Large intestine (tissue), 3 donors: Measurements from ENCODE around the gene EGFR. TPM values are rescaled to one million over a fixed set of nuclear protein-coding genes. Genes with fewer than 3 reads are reported as not detected.

ENCODE experiments used
- DNase-seq, 2 donors: peaks; one replicate each; pipeline versions ENCODE4 v3.0.0 to v3.0.0-alpha.2; 2013
- H3K27ac ChIP-seq: one replicate; pipeline ENCODE4 v1.5.1; 2013; ENCODE audit warnings: low read length
- H3K27me3 ChIP-seq: 2 replicates; pipeline ENCODE4 v1.6.1; 2013; ENCODE audit warnings: low read length; ENCODE audit not compliant: control insufficient read depth, insufficient read depth
- H3K36me3 ChIP-seq: 2 replicates; pipeline ENCODE4 v1.6.1; 2013; ENCODE audit warnings: low read length; ENCODE audit not compliant: control insufficient read depth, insufficient read depth
- H3K4me1 ChIP-seq: one replicate; pipeline ENCODE4 v1.6.1; 2013; ENCODE audit warnings: low read length; ENCODE audit not compliant: control insufficient read depth, insufficient read depth
- H3K4me3 ChIP-seq: one replicate; pipeline ENCODE4 v1.5.1; 2013; ENCODE audit warnings: low read length
- H3K9me3 ChIP-seq: one replicate; pipeline ENCODE4 v1.6.1; 2013; ENCODE audit warnings: mild to moderate bottlenecking, low read depth, low read length, moderate library complexity; ENCODE audit not compliant: control insufficient read depth
- WGBS: methylation state at CpG from one replicate; pipeline ENCODE4 v1.1.5; 2013; ENCODE audit warnings: low lambda C conversion rate; ENCODE audit not compliant: insufficient coverage; 5-methylcytosine and 5-hydroxymethylcytosine counted together
- polyA plus RNA-seq: library from polyadenylated mRNA; unstranded; fragments of 120-200 nt; gene quantifications from one replicate; pipeline ENCODE4 v1.2.1, GENCODE V29; 2013

EGFR gene
- polyA plus RNA-seq, 1 donor: 22.9 TPM

DNA sequence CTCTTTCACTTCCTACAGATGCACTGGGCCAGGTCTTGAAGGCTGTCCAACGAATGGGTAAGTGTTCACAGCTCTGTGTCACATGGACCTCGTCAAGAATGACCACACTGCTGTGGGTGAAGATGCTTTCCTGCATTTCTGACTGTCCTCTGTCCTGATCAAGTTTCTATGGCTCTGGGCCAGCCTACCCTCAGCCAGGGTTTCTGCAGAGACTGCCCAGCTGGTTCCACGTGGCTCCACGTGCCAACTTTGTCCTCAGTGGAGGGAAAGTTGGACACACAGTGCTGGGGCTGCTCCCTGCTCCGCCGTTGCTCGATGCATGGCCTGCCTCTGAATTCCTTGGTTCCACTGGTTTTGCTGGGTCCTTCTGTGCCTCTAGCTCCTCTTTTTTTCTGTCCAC, 152.3 kb downstream of the EGFR start:
- no peak overlapping the region for H3K4me3 ChIP-seq
- no peaks in the 10 kb centered on the region for H3K9me3 ChIP-seq
- H3K36me3 ChIP-seq: peaks cover 72% of the 10 kb centered on the region
- H3K27me3 ChIP-seq: no peaks in the 10 kb centered on the region
- no peak for DNase-seq
- no CpG with 5 or more reads among the region's 7 CpGs for WGBS
- no peaks in the 10 kb centered on the region for H3K4me1 ChIP-seq
- no peak overlapping the region for H3K27ac ChIP-seq

DNA sequence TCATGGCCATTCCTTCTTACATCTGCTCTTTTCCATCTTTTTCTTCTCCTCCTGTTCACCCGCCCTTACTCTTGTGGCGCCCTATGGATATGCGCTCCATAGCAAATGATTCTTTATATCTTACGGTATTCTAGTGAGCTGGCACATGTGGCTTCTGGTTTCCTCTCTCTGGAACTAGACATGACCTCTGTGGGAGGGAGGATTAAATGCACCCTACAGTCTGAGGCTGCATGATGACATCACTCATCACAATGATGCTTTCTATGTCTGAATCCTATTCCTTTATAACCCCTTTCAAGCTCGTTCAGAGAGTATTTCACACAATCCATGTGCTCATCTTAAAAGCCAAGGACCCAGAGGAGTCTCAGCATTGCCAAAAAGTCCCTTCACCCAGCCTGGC, 153.3 kb downstream of the EGFR start:
- no peaks in the 10 kb centered on the region for H3K9me3 ChIP-seq
- H3K27me3 ChIP-seq: no peaks in the 10 kb centered on the region
- no peak overlapping the region for H3K27ac ChIP-seq
- WGBS: no CpG with 5 or more reads among the region's 5 CpGs
- H3K36me3 ChIP-seq: peaks cover 70% of the 10 kb centered on the region
- H3K4me1 ChIP-seq: peaks cover 3% of the 10 kb centered on the region
- no peak overlapping the region for H3K4me3 ChIP-seq
- DNase-seq: no peak

DNA sequence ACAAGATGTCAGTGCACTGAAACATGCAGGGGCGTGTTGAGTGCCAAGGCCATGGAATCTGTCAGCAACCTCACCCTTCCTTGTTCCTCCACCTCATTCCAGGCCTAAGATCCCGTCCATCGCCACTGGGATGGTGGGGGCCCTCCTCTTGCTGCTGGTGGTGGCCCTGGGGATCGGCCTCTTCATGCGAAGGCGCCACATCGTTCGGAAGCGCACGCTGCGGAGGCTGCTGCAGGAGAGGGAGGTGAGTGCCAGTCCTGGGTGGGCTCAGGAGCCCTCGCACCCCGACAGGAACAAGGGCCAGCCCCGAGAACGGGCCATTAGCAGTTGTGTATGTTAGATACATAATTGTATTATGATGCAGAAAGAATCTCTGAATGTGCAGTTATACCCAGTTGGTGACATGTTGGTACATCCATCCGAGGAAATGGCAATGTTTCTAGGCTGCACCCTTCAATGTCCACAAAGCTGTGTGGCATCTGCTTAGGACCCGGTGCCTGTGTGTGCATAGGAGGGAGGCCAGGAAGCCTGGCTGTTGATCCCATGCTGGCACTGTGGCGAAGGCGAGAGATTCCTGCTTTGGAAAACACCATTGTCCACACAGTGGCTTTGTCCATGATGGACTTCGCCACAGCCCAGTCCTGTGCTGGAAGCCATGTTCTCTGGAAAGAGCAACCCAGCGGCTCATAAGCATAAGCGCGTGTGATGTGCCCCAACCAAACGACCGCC, 154.2 kb downstream of the EGFR start:
- DNase-seq: no peak
- Histone ChIP-seq H3K4me3 (no peak overlapping the region), H3K27ac (no peak overlapping the region), H3K27me3 (no peaks in the 10 kb centered on the region), H3K36me3 (peaks cover 72% of the 10 kb centered on the region), H3K4me1 (peaks cover 12% of the 10 kb centered on the region), H3K9me3 (no peaks in the 10 kb centered on the region)
- WGBS: 92% methylated on average over 4 of the region's 25 CpGs

DNA sequence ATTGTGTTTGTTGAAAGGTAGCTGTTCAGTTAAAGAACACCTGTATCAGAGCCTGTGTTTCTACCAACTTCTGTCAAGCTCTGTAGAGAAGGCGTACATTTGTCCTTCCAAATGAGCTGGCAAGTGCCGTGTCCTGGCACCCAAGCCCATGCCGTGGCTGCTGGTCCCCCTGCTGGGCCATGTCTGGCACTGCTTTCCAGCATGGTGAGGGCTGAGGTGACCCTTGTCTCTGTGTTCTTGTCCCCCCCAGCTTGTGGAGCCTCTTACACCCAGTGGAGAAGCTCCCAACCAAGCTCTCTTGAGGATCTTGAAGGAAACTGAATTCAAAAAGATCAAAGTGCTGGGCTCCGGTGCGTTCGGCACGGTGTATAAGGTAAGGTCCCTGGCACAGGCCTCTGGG, 154.9 kb downstream of the EGFR start:
- Histone ChIP-seq H3K4me1 (peaks cover 18% of the 10 kb centered on the region), H3K36me3 (peaks cover 72% of the 10 kb centered on the region), H3K9me3 (no peaks in the 10 kb centered on the region), H3K27ac (no peak overlapping the region), H3K27me3 (no peaks in the 10 kb centered on the region), H3K4me3 (no peak overlapping the region)
- WGBS: no CpG with 5 or more reads among the region's 7 CpGs
- no peak for DNase-seq

DNA sequence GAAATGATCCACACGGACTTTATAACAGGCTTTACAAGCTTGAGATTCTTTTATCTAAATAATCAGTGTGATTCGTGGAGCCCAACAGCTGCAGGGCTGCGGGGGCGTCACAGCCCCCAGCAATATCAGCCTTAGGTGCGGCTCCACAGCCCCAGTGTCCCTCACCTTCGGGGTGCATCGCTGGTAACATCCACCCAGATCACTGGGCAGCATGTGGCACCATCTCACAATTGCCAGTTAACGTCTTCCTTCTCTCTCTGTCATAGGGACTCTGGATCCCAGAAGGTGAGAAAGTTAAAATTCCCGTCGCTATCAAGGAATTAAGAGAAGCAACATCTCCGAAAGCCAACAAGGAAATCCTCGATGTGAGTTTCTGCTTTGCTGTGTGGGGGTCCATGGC, 155.6 kb downstream of the EGFR start:
- H3K27me3 ChIP-seq: no peaks in the 10 kb centered on the region
- H3K4me3 ChIP-seq: no peak overlapping the region
- peaks cover 26% of the 10 kb centered on the region for H3K4me1 ChIP-seq
- no peak overlapping the region for H3K27ac ChIP-seq
- DNase-seq: no peak
- no peaks in the 10 kb centered on the region for H3K9me3 ChIP-seq
- 100% methylated on average over 1 of the region's 12 CpGs for WGBS
- peaks cover 69% of the 10 kb centered on the region for H3K36me3 ChIP-seq

DNA sequence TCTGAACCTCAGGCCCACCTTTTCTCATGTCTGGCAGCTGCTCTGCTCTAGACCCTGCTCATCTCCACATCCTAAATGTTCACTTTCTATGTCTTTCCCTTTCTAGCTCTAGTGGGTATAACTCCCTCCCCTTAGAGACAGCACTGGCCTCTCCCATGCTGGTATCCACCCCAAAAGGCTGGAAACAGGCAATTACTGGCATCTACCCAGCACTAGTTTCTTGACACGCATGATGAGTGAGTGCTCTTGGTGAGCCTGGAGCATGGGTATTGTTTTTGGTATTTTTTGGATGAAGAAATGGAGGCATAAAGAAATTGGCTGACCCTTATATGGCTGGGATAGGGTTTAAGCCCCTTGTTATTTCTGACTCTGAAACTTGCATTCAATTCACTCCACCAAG, 156.0 kb downstream of the EGFR start:
- Histone ChIP-seq H3K36me3 (peaks cover 65% of the 10 kb centered on the region), H3K9me3 (no peaks in the 10 kb centered on the region)
- no peak for DNase-seq

DNA sequence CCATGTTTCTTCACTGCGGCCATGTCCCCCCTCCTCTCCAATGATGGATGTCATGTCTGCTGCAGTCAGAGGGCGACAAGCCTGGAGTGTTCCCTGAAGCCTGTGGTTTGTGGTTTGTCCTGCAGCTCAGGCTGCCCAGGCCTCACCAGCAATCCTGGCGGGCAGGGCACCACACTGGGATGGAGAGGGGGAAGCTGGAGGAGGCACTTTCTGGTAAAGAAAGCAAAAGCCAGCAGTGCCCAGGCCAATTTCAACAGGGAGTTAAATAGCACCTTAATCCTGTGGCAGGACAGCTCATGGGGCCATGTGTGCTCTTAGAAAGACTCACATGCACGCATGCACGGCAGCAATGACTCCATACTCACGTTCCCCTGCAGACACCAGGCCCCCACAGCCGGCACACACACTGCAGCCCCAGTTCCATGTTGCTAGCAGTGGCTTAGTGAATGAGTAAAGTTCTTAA, 158.3 kb downstream of the EGFR start:
- H3K4me1 ChIP-seq: peaks cover 50% of the 10 kb centered on the region
- no peaks in the 10 kb centered on the region for H3K9me3 ChIP-seq
- no peak overlapping the region for H3K4me3 ChIP-seq
- no peaks in the 10 kb centered on the region for H3K27me3 ChIP-seq
- WGBS: no CpG with 5 or more reads among the region's 7 CpGs
- no peak for DNase-seq
- peaks cover 44% of the 10 kb centered on the region for H3K36me3 ChIP-seq
- peak overlapping the region; percentile 97 for H3K27ac ChIP-seq

More for the DNA sequence above, 156.0 kb downstream of the EGFR start:
- H3K27me3 ChIP-seq: no peaks in the 10 kb centered on the region
- H3K4me3 ChIP-seq: no peak overlapping the region
- no peak overlapping the region for H3K27ac ChIP-seq
- peaks cover 30% of the 10 kb centered on the region for H3K4me1 ChIP-seq
- WGBS: no CpG with 5 or more reads among the region's 1 CpG

DNA sequence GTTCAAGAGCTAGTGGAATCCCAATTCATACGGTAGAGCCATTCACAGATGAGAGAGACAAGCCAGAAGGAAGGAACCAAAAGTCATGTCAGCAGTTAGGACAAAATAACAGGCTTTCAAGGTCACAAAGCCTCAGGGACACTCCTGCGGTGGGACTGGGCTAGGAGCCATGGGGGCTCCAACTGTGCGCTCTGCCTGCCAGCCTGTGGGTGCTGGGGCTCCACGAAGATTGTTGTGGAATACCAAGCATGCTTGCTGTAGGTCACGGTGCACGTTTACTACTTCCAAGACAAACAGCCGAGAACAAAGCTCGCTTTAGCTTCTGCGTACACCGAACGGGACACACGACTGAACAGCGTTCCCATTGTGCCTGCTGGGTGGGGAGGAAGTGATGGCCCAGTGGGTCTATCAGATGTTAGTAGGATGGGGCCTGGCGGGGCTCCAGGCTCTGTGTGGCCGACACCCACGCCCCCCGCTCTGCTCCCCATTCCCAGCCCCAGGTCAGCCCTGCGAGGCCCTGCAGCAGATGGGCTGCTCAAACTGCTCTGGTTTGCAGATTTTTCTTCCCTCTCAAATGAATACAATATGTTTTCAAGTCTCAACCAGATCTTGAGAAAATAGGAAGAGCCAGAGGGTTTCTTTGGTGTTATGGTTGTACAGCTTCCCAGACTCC, 158.9 kb downstream of the EGFR start:
- peak overlapping the region; percentile 97 for H3K27ac ChIP-seq
- H3K9me3 ChIP-seq: no peaks in the 10 kb centered on the region
- peaks cover 56% of the 10 kb centered on the region for H3K4me1 ChIP-seq
- H3K4me3 ChIP-seq: no peak overlapping the region
- peak; percentile 47 to 80 for DNase-seq
- H3K27me3 ChIP-seq: no peaks in the 10 kb centered on the region
- no CpG with 5 or more reads among the region's 18 CpGs for WGBS
- peaks cover 40% of the 10 kb centered on the region for H3K36me3 ChIP-seq

DNA sequence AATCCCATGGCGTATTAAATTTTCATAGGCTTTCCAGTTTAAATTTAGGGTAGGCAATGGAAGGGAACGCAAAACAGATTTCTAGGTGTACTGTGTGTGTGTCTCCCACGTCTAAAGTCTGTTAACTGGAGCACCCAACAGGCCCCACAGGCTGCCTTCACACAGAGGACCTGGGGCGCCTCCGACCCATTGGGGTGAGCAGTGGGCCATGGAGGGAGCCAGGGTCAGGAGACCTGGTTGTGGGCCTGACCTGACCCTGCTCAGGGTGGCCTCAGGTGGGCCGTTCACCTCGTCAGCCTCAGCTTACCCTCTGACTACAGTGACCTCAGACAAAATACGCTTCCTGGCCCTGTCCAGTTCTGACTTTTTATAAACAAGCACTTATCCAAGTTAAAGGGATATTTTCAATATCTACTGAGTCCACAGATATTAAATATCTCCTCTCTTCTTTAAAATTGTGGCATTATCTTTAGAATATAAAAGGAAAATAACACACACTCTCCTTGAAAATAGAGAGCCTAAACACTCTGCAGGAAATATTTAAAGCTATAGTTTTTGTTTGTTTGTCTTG, 159.6 kb downstream of the EGFR start:
- peaks cover 60% of the 10 kb centered on the region for H3K4me1 ChIP-seq

DNA sequence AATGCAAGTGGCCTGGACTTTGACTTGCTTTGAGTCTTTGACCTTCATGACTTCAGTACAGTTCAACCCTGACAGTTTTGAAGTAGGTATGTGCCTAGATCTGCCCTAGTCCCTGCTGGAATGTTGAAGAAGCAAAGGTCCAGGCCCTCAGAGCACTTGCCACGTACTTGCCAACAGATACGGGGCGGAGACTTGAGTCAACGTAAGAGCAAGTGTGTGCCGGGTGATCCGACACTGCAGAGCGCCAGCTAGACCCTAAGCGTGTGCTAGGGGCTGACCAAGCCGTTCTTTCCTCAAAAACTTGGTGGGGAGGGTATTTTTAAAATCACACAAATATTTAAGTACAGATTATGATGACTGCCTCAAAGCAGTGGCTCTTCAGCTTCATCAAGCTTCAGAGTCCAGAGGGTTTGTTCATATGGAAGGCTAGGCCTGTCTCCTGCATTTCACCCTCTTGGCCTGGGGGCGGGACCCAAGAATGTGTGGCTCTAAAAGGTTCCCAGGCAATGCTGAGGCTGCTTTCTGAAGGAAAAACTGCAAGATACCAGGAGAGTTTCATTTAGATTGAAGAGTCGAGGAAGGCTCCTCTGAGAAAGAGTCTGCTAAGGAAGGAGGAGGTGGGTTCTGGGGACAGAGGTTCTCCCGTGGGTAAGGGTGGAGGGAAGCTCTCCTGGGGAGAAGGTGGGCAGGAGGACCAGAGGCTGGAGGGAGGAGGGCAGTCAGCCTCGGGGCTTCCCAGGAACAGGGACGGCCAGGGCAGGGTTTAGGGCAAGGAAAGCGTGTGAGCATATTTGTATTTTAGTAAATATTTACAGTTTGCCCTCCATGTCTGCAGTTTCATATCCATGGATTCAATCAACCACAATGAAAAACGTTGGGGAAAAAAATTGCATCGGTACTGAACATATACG, 160.3 kb downstream of the EGFR start:
- peak overlapping the region; percentile 97 for H3K27ac ChIP-seq
- peaks cover 37% of the 10 kb centered on the region for H3K36me3 ChIP-seq
- peak; percentile 87 to 90 for DNase-seq
- no peaks in the 10 kb centered on the region for H3K27me3 ChIP-seq
- 100% methylated on average over 3 of the region's 18 CpGs for WGBS
- H3K9me3 ChIP-seq: no peaks in the 10 kb centered on the region
- no peak overlapping the region for H3K4me3 ChIP-seq
- H3K4me1 ChIP-seq: peaks cover 60% of the 10 kb centered on the region

More for the DNA sequence above, 159.6 kb downstream of the EGFR start:
- peaks cover 37% of the 10 kb centered on the region for H3K36me3 ChIP-seq
- WGBS: 83% methylated on average over 1 of the region's 8 CpGs
- H3K27me3 ChIP-seq: no peaks in the 10 kb centered on the region
- H3K4me3 ChIP-seq: no peak overlapping the region
- no peaks in the 10 kb centered on the region for H3K9me3 ChIP-seq
- peak overlapping the region; percentile 97 for H3K27ac ChIP-seq
- DNase-seq: peak in 1 of 2 donors; percentile 13
